GM12892 (cell line): ENCODE data around the gene CBL.

Experiments
- POLR2A ChIP-seq: IDR thresholded peaks from 2 replicates; pipeline ENCODE4 v1.6.1; 2011; ENCODE audit warnings: low read depth, low read length, control low read depth
- POLR2AphosphoS5 ChIP-seq: IDR thresholded peaks from 2 replicates; pipeline ENCODE4 v1.6.1; 2011; ENCODE audit warnings: low read depth, low read length, control low read depth

DNA sequence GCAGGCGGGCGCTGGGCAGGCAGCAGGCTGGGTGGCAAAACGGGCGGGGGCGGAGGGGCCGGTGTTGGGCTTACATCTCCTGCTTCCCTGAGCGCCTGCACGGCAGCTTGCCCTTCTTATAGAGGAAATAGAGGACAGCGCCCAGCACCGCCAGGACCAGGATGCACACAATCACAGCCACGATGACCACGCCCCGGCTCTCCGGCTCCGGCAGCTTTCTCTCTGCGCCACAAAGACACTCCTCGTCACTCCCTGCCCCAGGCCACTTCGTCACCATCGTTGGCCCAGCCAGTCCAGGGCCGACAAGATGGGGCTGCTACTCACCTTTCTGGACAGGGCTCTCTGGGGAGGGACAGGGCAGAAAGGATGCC lies 104.5 kb downstream of the CBL start:
- TF ChIP-seq POLR2AphosphoS5 (no peak), POLR2A (no peak)
